HepG2 (cell line): ENCODE data around the gene CREBBP. TPM values are rescaled to one million over a fixed set of nuclear protein-coding genes. Genes with fewer than 3 reads are reported as not detected.

Experiments used
- ATAC-seq: fragments of 200-7000 bp; cut with Tn5 transposase; 3 replicates; pipeline ENCODE4 v1.9.1; 2020; ENCODE audit warnings: mild to moderate bottlenecking, moderate library complexity
- BruUV-seq: library from RNA; stranded (reverse); fragments of 400-500 nt; replicated peaks from 2 replicates; lab custom pipeline; 2021; lab: Mats Ljungman, UMichigan
- CTCF ChIA-PET: fragments of 300-600 bp; formaldehyde crosslinking; extraction: SDS; loops from one replicate; lab custom pipeline; 2021; ENCODE audit warnings: low total read pairs, inconsistent platforms, low intra/inter-chr PET ratio; lab: Yijun Ruan, JAX
- POLR2A ChIA-PET: fragments of 350-600 bp; sonication (Branson Sonifier 250); formaldehyde crosslinking; loops from one replicate; lab custom pipeline; 2020; ENCODE audit warnings: antibody characterized with exemption, inconsistent platforms; lab: Yijun Ruan, JAX
- DNase-seq: peaks from one replicate; pipeline ENCODE4 v3.0.0-alpha.2; 2015; ENCODE audit warnings: low spot score
- FAIRE-seq: peaks from 3 replicates; lab custom pipeline; 2011; peaks lifted over from hg19 to GRCh38; lab: Jason Lieb, UNC
- H2AFZ ChIP-seq: one replicate; pipeline ENCODE4 v1.6.1; 2011; ENCODE audit warnings: low read length, inconsistent platforms
- H3K27ac ChIP-seq: fragments of 300-600 bp; 3 replicates; pipeline ENCODE4 v1.8.0; 2011; ENCODE audit warnings: mixed run types, mild to moderate bottlenecking, mixed read lengths, low read length, inconsistent platforms; ENCODE audit not compliant: insufficient read depth; ENCODE audit errors: extremely low read length
- H3K27me3 ChIP-seq, 2 experiments: fragments of 200-600 bp in 1 of 2; 2 replicates in 1 of 2; 3 replicates in 1 of 2; pipeline versions ENCODE4 v1.6.0 to v1.8.0; 2011; ENCODE audit warnings: low read length in 2 of 2, mild to moderate bottlenecking in 2 of 2, moderate library complexity in 2 of 2, inconsistent platforms in 1 of 2; ENCODE audit not compliant: insufficient read depth in 2 of 2, control insufficient read depth in 1 of 2
- H3K36me3 ChIP-seq, 2 experiments: fragments of 200-600 bp in 1 of 2; replicated peaks in 1 of 2; 2 replicates in 1 of 2; 3 replicates in 1 of 2; pipeline versions ENCODE4 v1.5.1 to v1.8.0; 2011; ENCODE audit warnings: low read length in 2 of 2, inconsistent platforms in 1 of 2; ENCODE audit not compliant: insufficient read depth in 2 of 2, control insufficient read depth in 1 of 2
- H3K4me1 ChIP-seq: 2 replicates; pipeline ENCODE4 v1.5.1; 2012; ENCODE audit warnings: low read length, inconsistent platforms; ENCODE audit not compliant: insufficient read depth
- H3K4me2 ChIP-seq: 2 replicates; pipeline ENCODE4 v1.6.0; 2011; ENCODE audit warnings: low read depth, low read length, inconsistent platforms
- H3K4me3 ChIP-seq, 3 experiments: fragments of 200-600 bp in 1 of 3; sonication (generic), shearing (Covaris generic) in 1 of 3; replicated peaks in 1 of 3; 2 replicates each; pipeline ENCODE4 v1.5.1; 2011 to 2016; ENCODE audit warnings: low read length in 3 of 3, inconsistent platforms in 2 of 3, low read depth in 2 of 3, mild to moderate bottlenecking in 2 of 3, control low read depth in 1 of 3, mixed read lengths in 1 of 3; ENCODE audit not compliant: insufficient read depth in 1 of 3
- H3K79me2 ChIP-seq: one replicate; pipeline ENCODE4 v1.6.1; 2011; ENCODE audit warnings: low read length, inconsistent platforms; ENCODE audit not compliant: insufficient read depth
- H3K9ac ChIP-seq: 2 replicates; pipeline ENCODE4 v1.6.0; 2011; ENCODE audit warnings: mild to moderate bottlenecking, low read depth, low read length, inconsistent platforms; ENCODE audit not compliant: insufficient read depth
- H3K9me3 ChIP-seq: 2 replicates; pipeline ENCODE4 v1.5.1; 2012; ENCODE audit warnings: mild to moderate bottlenecking, low read length
- H4K20me1 ChIP-seq: 2 replicates; pipeline ENCODE4 v1.6.0; 2011; ENCODE audit warnings: inconsistent platforms, mild to moderate bottlenecking, low read length, moderate library complexity; ENCODE audit not compliant: insufficient read depth
- AGO2 ChIP-seq: fragments of 200-400 bp; formaldehyde crosslinking; optimal IDR thresholded peaks from 2 replicates; pipeline ENCODE3; 2017; ENCODE audit warnings: mild to moderate bottlenecking, low read depth, low read length, moderate library complexity
- DNMT1 ChIP-seq: sonication (generic); formaldehyde crosslinking; IDR thresholded peaks from 2 replicates; pipeline ENCODE4 v1.5.1; 2020; ENCODE audit warnings: mild to moderate bottlenecking, missing genetic modification reagents
- HMGXB3 ChIP-seq: sonication (generic); formaldehyde crosslinking; IDR thresholded peaks from 2 replicates; pipeline ENCODE4 v1.4.0; 2020; ENCODE audit warnings: missing genetic modification reagents, borderline replicate concordance
- KLF9 ChIP-seq: IDR thresholded peaks from 2 replicates; pipeline ENCODE4 v1.6.1; 2016; ENCODE audit warnings: low read depth
- MEIS1 ChIP-seq: sonication (generic); formaldehyde crosslinking; IDR thresholded peaks from 2 replicates; pipeline ENCODE4 v1.9.0; 2021; ENCODE audit warnings: mild to moderate bottlenecking, missing genetic modification reagents, moderate library complexity, borderline replicate concordance
- RARA ChIP-seq: IDR thresholded peaks from 2 replicates; pipeline ENCODE4 v1.6.1; 2016; ENCODE audit warnings: missing genetic modification reagents, missing compliant biosample characterization
- TMF1 ChIP-seq: sonication (generic); formaldehyde crosslinking; IDR thresholded peaks from 2 replicates; pipeline ENCODE4 v1.8.1; 2022; ENCODE audit warnings: low read depth, missing genetic modification reagents
- ZNF235 ChIP-seq: sonication (generic); formaldehyde crosslinking; IDR thresholded peaks from 2 replicates; pipeline ENCODE4 v1.8.1; 2023; ENCODE audit warnings: mild to moderate bottlenecking, missing genetic modification reagents, borderline replicate concordance
- ZNF430 ChIP-seq: sonication (generic); formaldehyde crosslinking; IDR thresholded peaks from 2 replicates; pipeline ENCODE4 v1.9.0; 2021; ENCODE audit warnings: mild to moderate bottlenecking, missing genetic modification reagents
- ZNF781 ChIP-seq: sonication (generic); formaldehyde crosslinking; IDR thresholded peaks from 2 replicates; pipeline ENCODE4 v1.5.1; 2020; ENCODE audit warnings: borderline replicate concordance, mild to moderate bottlenecking, missing genetic modification reagents; ENCODE audit errors: not compliant biosample characterization
- WGBS: methylation state at CpG from one replicate; pipeline ENCODE4 v1.1.6; 2017; ENCODE audit warnings: low lambda C conversion rate; 5-methylcytosine and 5-hydroxymethylcytosine counted together
- in situ Hi-C: cut with HindIII; loops from 2 replicates; pipeline ENCODE4 v1.10.0; 2017; ENCODE audit warnings: low pct_unique_long_range_greater_than_20kb; ENCODE audit not compliant: extremely low pct_ligation_motif_present
- intact Hi-C: fragments of 100-400 bp; cut with micrococcal nuclease; formaldehyde crosslinking; loops from one replicate; pipeline ENCODE4 v1.10.0; 2022; ENCODE audit not compliant: unreplicated experiment
- polyA plus RNA-seq, 8 experiments: library from polyadenylated mRNA; depleted of rRNA in 3 of 8; stranded (reverse) in 7 of 8; unstranded in 1 of 8; fragments of >200 nt; fragmentation: Illumina TruSeq in 4 of 8; extraction: Trizol in 4 of 8; gene quantifications; 2 replicates each; pipeline versions ENCODE4 v1.2.1 to v1.2.3, GENCODE V29; 2011 to 2016; ENCODE audit warnings: low read depth in 4 of 8, missing spikeins in 1 of 8, mixed read lengths in 1 of 8; ENCODE audit not compliant: insufficient read depth in 1 of 8
- total RNA-seq, 5 experiments: library from RNA; depleted of rRNA; stranded (reverse); fragments of >200 nt; fragmentation: Illumina TruSeq; extraction: Trizol; gene quantifications; 2 replicates each; pipeline ENCODE4 v1.2.3, GENCODE V29; 2016; ENCODE audit warnings: low read depth in 1 of 5

Gene CREBBP
- total and polyA plus RNA-seq, 2 of the 13 experiments (the other 11 are each of a cell fraction or from before 2014, with no cell fraction given), result 5.3 to 10.4 TPM

DNA sequence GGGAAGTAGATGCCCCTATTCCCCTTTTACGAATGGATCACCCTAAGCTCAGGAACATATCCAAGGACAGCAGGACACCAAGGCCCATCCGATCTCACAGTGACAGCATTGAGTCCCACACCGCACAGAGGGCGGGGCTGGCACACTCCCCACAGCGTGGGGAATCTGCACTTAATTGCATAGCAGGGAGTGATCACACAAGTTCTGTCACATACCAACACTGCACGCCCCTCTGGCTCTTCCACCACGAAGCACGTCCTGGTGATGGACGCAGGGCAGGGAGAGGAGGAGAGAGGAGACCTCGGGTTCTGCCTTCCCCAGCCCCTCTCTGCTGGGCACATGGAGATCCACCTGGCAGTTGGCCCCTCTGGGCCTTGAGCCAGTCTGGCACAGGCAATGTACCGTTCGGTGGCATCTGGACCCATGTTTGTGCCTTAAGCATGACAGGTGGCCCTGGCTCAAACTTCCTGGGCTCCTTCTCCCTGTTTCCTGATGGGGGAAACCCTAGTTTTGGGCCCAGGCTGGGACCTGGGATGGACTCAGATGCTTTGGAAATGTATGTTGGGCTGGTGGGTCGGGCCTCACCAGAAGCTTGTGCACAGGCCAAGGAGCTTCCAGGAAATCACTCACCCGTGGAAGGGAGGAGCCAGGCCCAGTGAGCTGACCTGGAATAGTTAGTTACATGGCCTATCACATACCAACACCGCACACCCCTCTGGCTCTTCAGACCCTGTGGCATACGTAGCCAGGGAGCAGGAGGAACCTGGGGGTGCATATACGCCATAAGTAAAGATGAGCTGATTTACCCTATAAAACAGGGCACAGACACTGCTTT lies 35.1 kb upstream of the CREBBP start:
- Histone ChIP-seq H3K4me1 (no peaks in the 10 kb centered on the region), H3K4me2 (no peak overlapping the region), H3K9ac (no peak overlapping the region), H3K9me3 (peaks cover 11% of the 10 kb centered on the region; the same call in 1 of the 2 replicates), H3K4me3 (no peak overlapping the region), H3K27me3 (peaks cover 1 to 16% of the 10 kb centered on the region in 2 experiments; a peak in 2 of 5 replicates), H3K79me2 (no peaks in the 10 kb centered on the region), H3K36me3 (no peaks in the 10 kb centered on the region), H3K27ac (no peak overlapping the region), H2AFZ (no peak overlapping the region), H4K20me1 (no peaks in the 10 kb centered on the region)
- TF ChIP-seq AGO2, result no peak
- no peak for TF ChIP-seq HMGXB3 (CRISPR knock-in tag)
- no peak for TF ChIP-seq ZNF235 (CRISPR knock-in tag)
- no peak for TF ChIP-seq KLF9 (CRISPR knock-in tag)
- no peak for TF ChIP-seq ZNF781 (CRISPR knock-in tag)
- TF ChIP-seq TMF1, result no peak
- no peak for TF ChIP-seq ZNF430 (CRISPR knock-in tag)
- no peak for TF ChIP-seq RARA
- TF ChIP-seq MEIS1 (CRISPR knock-in tag), result no peak
- no peak for TF ChIP-seq DNMT1 (CRISPR knock-in tag)
- intact Hi-C loops (no loop called here), in situ Hi-C loops (no loop called here)
- ChIA-PET POLR2A (no interaction called here), CTCF (no interaction called here)
- FAIRE-seq, result no peak
- no peak for DNase-seq
- 69% methylated on average over 2 of the region's 17 CpGs for WGBS
- ATAC-seq, result no peak
- no TSS peak for BruUV-seq
